Hepatocyte (in vitro differentiated cells): ENCODE data around the gene PPFIA2. TPM values are rescaled to one million over a fixed set of nuclear protein-coding genes. Genes with fewer than 3 reads are reported as not detected.
A peak's percentile ranks its signal among the peaks of the same experiment; 100 is the strongest.

Experiments
- DNase-seq: peaks from one replicate; pipeline ENCODE4 v3.0.0-alpha.2; 2016; ENCODE audit warnings: low spot score
- H2AFZ ChIP-seq: fragments of 200-600 bp; sonication (generic); 2 replicates; pipeline ENCODE4 v1.6.0; 2016; ENCODE audit warnings: antibody characterized with exemption, mild to moderate bottlenecking
- H3K27ac ChIP-seq: fragments of 200-600 bp; sonication (generic); 2 replicates; pipeline ENCODE4 v1.5.1; 2016; ENCODE audit warnings: mild to moderate bottlenecking
- H3K27me3 ChIP-seq: fragments of 200-600 bp; sonication (generic); 2 replicates; pipeline ENCODE4 v1.6.1; 2016
- H3K36me3 ChIP-seq: fragments of 200-600 bp; sonication (generic); replicated peaks from 2 replicates; pipeline ENCODE4 v1.5.1; 2016; ENCODE audit warnings: low read depth; ENCODE audit not compliant: insufficient read depth
- H3K4me1 ChIP-seq: fragments of 200-600 bp; sonication (generic); 2 replicates; pipeline ENCODE4 v1.5.1; 2016; ENCODE audit warnings: mild to moderate bottlenecking, moderate library complexity; ENCODE audit not compliant: insufficient read depth
- H3K4me2 ChIP-seq: fragments of 200-600 bp; sonication (generic); 2 replicates; pipeline ENCODE4 v1.6.0; 2016
- H3K4me3 ChIP-seq: fragments of 200-600 bp; sonication (generic); 2 replicates; pipeline ENCODE4 v1.5.1; 2016; ENCODE audit warnings: mild to moderate bottlenecking
- H3K79me2 ChIP-seq: fragments of 200-600 bp; sonication (generic); 2 replicates; pipeline ENCODE4 v1.6.0; 2017; ENCODE audit warnings: mild to moderate bottlenecking
- H3K9me2 ChIP-seq: fragments of 200-600 bp; sonication (generic); replicated peaks from 2 replicates; pipeline ENCODE4 v1.6.0; 2017; ENCODE audit warnings: mild to moderate bottlenecking; ENCODE audit not compliant: insufficient read depth
- H3K9me3 ChIP-seq: fragments of 200-600 bp; sonication (generic); 2 replicates; pipeline ENCODE4 v1.5.1; 2016; ENCODE audit warnings: low read depth, mild to moderate bottlenecking
- H4K20me1 ChIP-seq: fragments of 200-600 bp; sonication (generic); 2 replicates; pipeline ENCODE4 v1.6.0; 2016; ENCODE audit warnings: mild to moderate bottlenecking; ENCODE audit not compliant: insufficient read depth, poor library complexity, severe bottlenecking
- EZH2 ChIP-seq: fragments of 200-600 bp; sonication (generic); IDR thresholded peaks from 2 replicates; pipeline ENCODE4 v1.6.1; 2016; ENCODE audit warnings: antibody characterized with exemption, mild to moderate bottlenecking, borderline replicate concordance
- EZH2phosphoT487 ChIP-seq: fragments of 200-600 bp; sonication (generic); IDR thresholded peaks from one replicate; pipeline ENCODE4 v1.6.1; 2018; ENCODE audit warnings: antibody characterized with exemption, mild to moderate bottlenecking, low read depth, moderate library complexity; ENCODE audit not compliant: unreplicated experiment, severe bottlenecking
- WGBS: methylation state at CpG from one replicate; pipeline ENCODE4 v1.1.6; 2016; ENCODE audit warnings: low lambda C conversion rate; ENCODE audit errors: missing lambda C conversion rate; 5-methylcytosine and 5-hydroxymethylcytosine counted together
- polyA plus RNA-seq: library from polyadenylated mRNA; unstranded; fragments of >200 nt; fragmentation: Nextera tagmentation; extraction: Ambion mirVana; gene quantifications from 2 replicates; pipeline ENCODE4 v1.2.1, GENCODE V29; 2016
- total RNA-seq: library from RNA; depleted of rRNA; stranded (reverse); fragments of >200 nt; gene quantifications from 2 replicates; pipeline ENCODE4 v1.2.3, GENCODE V29; 2014
- TF ChIP-seq, protein P1 (sequence below): fragments of 200-600 bp; sonication (generic); IDR thresholded peaks from 2 replicates; pipeline ENCODE4 v1.5.1; 2016; ENCODE audit warnings: antibody characterized with exemption, mild to moderate bottlenecking; ENCODE audit not compliant: poor library complexity

The PPFIA2 gene
- total and polyA plus RNA-seq, 2 experiments from 2014 or later = 1.2 TPM; not detected in 1

DNA sequence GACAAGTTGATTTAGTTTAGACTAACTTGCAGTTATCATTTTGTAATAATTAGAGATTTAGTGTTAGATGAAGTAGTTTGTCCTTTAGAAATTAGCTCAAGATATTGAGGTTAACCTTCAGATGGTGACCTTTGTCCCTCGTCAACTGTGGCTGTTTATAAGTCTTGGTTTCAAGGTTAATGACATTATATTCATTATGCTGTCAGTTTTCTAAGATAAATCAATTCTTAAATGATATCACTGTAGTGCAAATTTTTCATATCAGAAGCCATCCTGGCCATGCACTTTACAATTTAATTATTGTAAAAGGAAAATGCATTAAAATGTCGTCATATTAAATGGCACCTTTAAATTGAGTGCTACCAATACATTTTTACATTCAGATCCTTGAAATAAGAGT lies 19.6 kb upstream of the PPFIA2 start:
- WGBS = 67% methylated on average over 2 of the region's 2 CpGs
- Histone ChIP-seq H3K79me2 (no peaks in the 10 kb centered on the region), H2AFZ (no peak overlapping the region), H3K27me3 (no peaks in the 10 kb centered on the region), H4K20me1 (no peaks in the 10 kb centered on the region), H3K4me2 (no peak overlapping the region), H3K27ac (no peak overlapping the region), H3K4me1 (no peaks in the 10 kb centered on the region), H3K4me3 (no peak overlapping the region), H3K36me3 (no peaks in the 10 kb centered on the region), H3K9me2 (no peaks in the 10 kb centered on the region), H3K9me3 (no peaks in the 10 kb centered on the region)
- DNase-seq = no peak
- TF ChIP-seq, protein P1, sequence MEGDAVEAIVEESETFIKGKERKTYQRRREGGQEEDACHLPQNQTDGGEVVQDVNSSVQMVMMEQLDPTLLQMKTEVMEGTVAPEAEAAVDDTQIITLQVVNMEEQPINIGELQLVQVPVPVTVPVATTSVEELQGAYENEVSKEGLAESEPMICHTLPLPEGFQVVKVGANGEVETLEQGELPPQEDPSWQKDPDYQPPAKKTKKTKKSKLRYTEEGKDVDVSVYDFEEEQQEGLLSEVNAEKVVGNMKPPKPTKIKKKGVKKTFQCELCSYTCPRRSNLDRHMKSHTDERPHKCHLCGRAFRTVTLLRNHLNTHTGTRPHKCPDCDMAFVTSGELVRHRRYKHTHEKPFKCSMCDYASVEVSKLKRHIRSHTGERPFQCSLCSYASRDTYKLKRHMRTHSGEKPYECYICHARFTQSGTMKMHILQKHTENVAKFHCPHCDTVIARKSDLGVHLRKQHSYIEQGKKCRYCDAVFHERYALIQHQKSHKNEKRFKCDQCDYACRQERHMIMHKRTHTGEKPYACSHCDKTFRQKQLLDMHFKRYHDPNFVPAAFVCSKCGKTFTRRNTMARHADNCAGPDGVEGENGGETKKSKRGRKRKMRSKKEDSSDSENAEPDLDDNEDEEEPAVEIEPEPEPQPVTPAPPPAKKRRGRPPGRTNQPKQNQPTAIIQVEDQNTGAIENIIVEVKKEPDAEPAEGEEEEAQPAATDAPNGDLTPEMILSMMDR = no peak
- TF ChIP-seq EZH2 (no peak), EZH2phosphoT487 (no peak)

DNA sequence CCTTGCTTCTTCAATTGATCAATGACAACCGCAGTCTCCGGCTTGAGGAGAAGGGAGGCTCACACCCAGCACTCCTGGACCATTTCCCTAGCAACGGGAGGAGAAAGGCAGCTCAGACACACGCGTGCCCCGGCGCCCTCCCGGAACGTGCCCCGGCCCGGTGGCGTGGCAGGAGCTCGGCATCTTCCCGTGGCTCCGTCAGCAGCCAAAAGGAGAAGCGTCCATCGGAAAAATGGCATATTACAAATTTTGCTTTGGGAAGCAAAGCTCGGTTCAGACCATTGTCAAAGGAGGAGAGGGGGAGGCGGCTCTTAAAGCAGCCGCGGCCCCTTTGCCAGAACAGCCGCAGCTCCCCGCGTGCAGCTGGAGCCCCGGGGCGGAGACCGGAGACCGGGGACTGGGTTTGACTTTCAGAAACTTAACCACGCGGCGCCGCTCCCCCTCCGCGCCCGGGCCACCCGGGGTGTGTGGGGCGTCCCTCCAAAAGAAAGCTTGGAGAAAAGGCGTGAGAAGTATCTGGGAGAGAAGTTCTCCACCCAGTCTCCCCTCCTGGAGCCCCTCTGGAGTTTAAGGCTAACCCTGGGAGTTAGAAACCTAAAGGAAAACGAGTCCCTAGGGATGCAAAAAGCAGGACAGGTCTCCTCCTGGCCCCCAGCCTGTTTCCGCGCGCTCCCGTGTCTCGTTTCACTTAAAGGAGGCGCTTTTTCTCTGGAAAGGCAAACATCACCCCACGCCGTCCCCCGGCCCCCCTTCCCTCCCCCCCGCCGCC lies 545 bp downstream of the PPFIA2 start:
- Histone ChIP-seq H2AFZ (peak overlapping the region; percentile 61), H4K20me1 (no peaks in the 10 kb centered on the region), H3K4me2 (peak overlapping the region; percentile 81), H3K27me3 (peaks cover 49% of the 10 kb centered on the region), H3K4me1 (no peaks in the 10 kb centered on the region), H3K79me2 (no peaks in the 10 kb centered on the region), H3K9me3 (no peaks in the 10 kb centered on the region), H3K27ac (no peak overlapping the region), H3K36me3 (no peaks in the 10 kb centered on the region), H3K4me3 (peak overlapping the region; percentile 55), H3K9me2 (no peaks in the 10 kb centered on the region)
- no peak for TF ChIP-seq EZH2phosphoT487
- no peak for TF ChIP-seq EZH2
- TF ChIP-seq, protein P1 = no peak
- DNase-seq = peak; percentile 54
- WGBS = 1% methylated on average over 38 of the region's 50 CpGs

DNA sequence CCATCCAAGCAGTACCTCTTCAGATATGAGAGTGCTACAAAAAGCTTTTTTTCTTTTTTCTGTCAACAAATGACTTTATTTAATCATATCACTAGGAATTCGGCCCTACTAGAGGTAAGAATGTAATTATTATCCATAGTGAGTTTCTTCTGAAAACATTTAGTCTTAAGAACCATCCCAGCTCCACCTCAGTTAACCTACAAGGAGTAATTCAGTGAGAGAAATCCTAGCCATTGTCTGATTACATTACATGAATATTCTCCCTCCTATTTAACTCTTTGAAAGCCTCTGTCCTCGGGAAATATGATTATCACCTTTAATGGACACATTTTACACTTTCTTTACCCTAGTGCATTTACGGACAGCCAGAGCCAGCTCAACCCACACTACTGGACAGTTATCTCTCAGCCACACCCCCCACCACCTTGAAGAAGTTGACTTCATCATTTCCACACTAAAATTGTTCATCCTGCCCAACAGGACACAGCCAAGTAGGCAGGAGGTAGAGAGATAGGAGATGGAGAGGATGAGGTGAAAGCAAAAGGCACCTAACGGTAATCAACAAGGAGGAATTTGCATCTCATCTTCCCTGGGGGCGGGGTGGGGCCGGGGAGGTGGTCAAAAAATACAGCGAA lies 1.3 kb downstream of the PPFIA2 start:
- Histone ChIP-seq H3K79me2 (no peaks in the 10 kb centered on the region), H3K27me3 (peaks cover 49% of the 10 kb centered on the region), H3K9me3 (no peaks in the 10 kb centered on the region), H3K9me2 (no peaks in the 10 kb centered on the region), H3K4me3 (peak overlapping the region; percentile 55), H3K27ac (no peak overlapping the region), H3K4me2 (peak overlapping the region; percentile 81), H2AFZ (peak overlapping the region; percentile 61), H3K4me1 (no peaks in the 10 kb centered on the region), H4K20me1 (no peaks in the 10 kb centered on the region), H3K36me3 (no peaks in the 10 kb centered on the region)
- DNase-seq = no peak
- WGBS = 23% methylated on average over 7 of the region's 7 CpGs
- TF ChIP-seq EZH2 = no peak

DNA sequence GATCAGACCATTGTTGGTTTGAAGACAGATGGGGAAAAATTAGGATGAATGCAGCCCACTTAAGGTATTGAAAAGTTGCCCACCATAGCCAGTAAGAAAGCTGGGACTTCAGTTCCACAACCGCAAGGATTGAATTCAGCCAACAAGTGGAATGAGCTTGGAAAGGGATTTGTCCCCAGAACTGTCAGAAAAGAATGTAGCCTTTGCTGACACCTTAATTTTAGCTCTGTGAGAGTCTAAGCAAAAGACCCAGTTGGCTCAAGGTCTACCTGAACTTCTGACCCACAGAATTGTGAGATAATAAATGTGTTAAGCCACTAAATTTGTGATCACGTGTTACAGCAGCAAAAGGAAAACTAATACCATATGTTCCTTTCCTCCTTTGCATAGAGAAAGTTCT lies 29.4 kb downstream of the PPFIA2 start:
- Histone ChIP-seq H3K4me3 (no peak overlapping the region), H3K4me2 (no peak overlapping the region), H3K27ac (no peak overlapping the region), H3K9me2 (no peaks in the 10 kb centered on the region), H4K20me1 (no peaks in the 10 kb centered on the region), H3K27me3 (no peaks in the 10 kb centered on the region), H3K36me3 (no peaks in the 10 kb centered on the region), H3K4me1 (no peaks in the 10 kb centered on the region), H3K9me3 (no peaks in the 10 kb centered on the region), H3K79me2 (no peaks in the 10 kb centered on the region), H2AFZ (no peak overlapping the region)
- TF ChIP-seq EZH2 (no peak), EZH2phosphoT487 (no peak)
- TF ChIP-seq, protein P1 = no peak
- no peak for DNase-seq
- 76% methylated on average over 2 of the region's 2 CpGs for WGBS
